ENCODE data around the gene TAGLN.

TAGLN gene

GRCh38 chr11:117221775-117222517, 22.8 kb downstream of the TAGLN start:
- TF ChIP-seq CTBP1 (IDR thresholded peaks at IDR 0.05; ENCODE audit: borderline replicate concordance) (no peak), FOXA1 (IDR thresholded peaks at IDR 0.05) (no peak), NFRKB (IDR thresholded peaks at IDR 0.05) (no peak), FOXK2 (IDR thresholded peaks at IDR 0.05) (no peak), PKNOX1 (IDR thresholded peaks at IDR 0.05) (no peak), ARNT (IDR thresholded peaks at IDR 0.05) (no peak), BHLHE40 (IDR thresholded peaks at IDR 0.05; ENCODE audit: borderline replicate concordance) (no peak), SP1 (IDR thresholded peaks at IDR 0.05) (no peak), HDGF (IDR thresholded peaks at IDR 0.05; ENCODE audit: borderline replicate concordance) (no peak), TARDBP (IDR thresholded peaks at IDR 0.05) (no peak), FOXM1 (IDR thresholded peaks at IDR 0.05; ENCODE audit: borderline replicate concordance) (no peak), ELF4 (IDR thresholded peaks at IDR 0.05) (no peak), LEF1 (IDR thresholded peaks at IDR 0.05; ENCODE audit: borderline replicate concordance) (no peak), ZNF384 (IDR thresholded peaks at IDR 0.05) (no peak), L3MBTL2 (conservative IDR thresholded peaks at IDR 0.05) (no peak), SUZ12 (IDR thresholded peaks at IDR 0.05) (no peak)
- DNase-seq (ENCODE audit: extremely low spot score) = no peak
- POLR2A ChIA-PET = interaction anchor here (1.0 to 1.4 kb wide), 3 partner anchors 10 to 44 kb away, joined by 3 to 7 read pairs (median 4); partner anchors contain the start of genes PCSK7, RNF214 and SIDT2
- CTCF ChIA-PET = interaction anchor here (0.7 to 1.3 kb wide), 3 partner anchors 16 to 341 kb away, joined by 6 to 10 read pairs (median 8); no protein-coding TSS in a partner anchor

GRCh38 chr11:117222991-117223740, 24.0 kb downstream of the TAGLN start:
- TF ChIP-seq HDGF (IDR thresholded peaks at IDR 0.05; ENCODE audit: borderline replicate concordance) (no peak), NFRKB (IDR thresholded peaks at IDR 0.05) (no peak), ELF4 (IDR thresholded peaks at IDR 0.05) (no peak), SP1 (IDR thresholded peaks at IDR 0.05) (no peak), PKNOX1 (IDR thresholded peaks at IDR 0.05) (no peak), ARNT (IDR thresholded peaks at IDR 0.05) (no peak), CTBP1 (IDR thresholded peaks at IDR 0.05; ENCODE audit: borderline replicate concordance) (no peak), SUZ12 (IDR thresholded peaks at IDR 0.05) (no peak), BHLHE40 (IDR thresholded peaks at IDR 0.05; ENCODE audit: borderline replicate concordance) (no peak), ZNF384 (IDR thresholded peaks at IDR 0.05) (no peak), FOXA1 (IDR thresholded peaks at IDR 0.05) (no peak), FOXK2 (IDR thresholded peaks at IDR 0.05) (no peak), TARDBP (IDR thresholded peaks at IDR 0.05) (no peak), LEF1 (IDR thresholded peaks at IDR 0.05; ENCODE audit: borderline replicate concordance) (no peak), L3MBTL2 (conservative IDR thresholded peaks at IDR 0.05) (no peak), FOXM1 (IDR thresholded peaks at IDR 0.05; ENCODE audit: borderline replicate concordance) (no peak)

GRCh38 chr11:117223741-117224689, 24.8 kb downstream of the TAGLN start:
- TF ChIP-seq ARNT (IDR thresholded peaks at IDR 0.05) (no peak), NFRKB (IDR thresholded peaks at IDR 0.05) (no peak), FOXK2 (IDR thresholded peaks at IDR 0.05) (no peak), HDGF (IDR thresholded peaks at IDR 0.05; ENCODE audit: borderline replicate concordance) (no peak), FOXA1 (IDR thresholded peaks at IDR 0.05) (no peak), TARDBP (IDR thresholded peaks at IDR 0.05) (no peak), ELF4 (IDR thresholded peaks at IDR 0.05) (no peak), L3MBTL2 (conservative IDR thresholded peaks at IDR 0.05) (no peak), SP1 (IDR thresholded peaks at IDR 0.05) (no peak), ZNF384 (IDR thresholded peaks at IDR 0.05) (no peak), PKNOX1 (IDR thresholded peaks at IDR 0.05) (no peak), BHLHE40 (IDR thresholded peaks at IDR 0.05; ENCODE audit: borderline replicate concordance) (no peak), CTBP1 (IDR thresholded peaks at IDR 0.05; ENCODE audit: borderline replicate concordance) (no peak), SUZ12 (IDR thresholded peaks at IDR 0.05) (no peak), LEF1 (IDR thresholded peaks at IDR 0.05; ENCODE audit: borderline replicate concordance) (no peak), FOXM1 (IDR thresholded peaks at IDR 0.05; ENCODE audit: borderline replicate concordance) (no peak)
- POLR2A ChIA-PET = interaction anchor here (1.0 kb wide), 1 partner anchor 14 kb away, joined by 3 read pairs; no protein-coding TSS in a partner anchor
- CTCF ChIA-PET = interaction anchor here (0.6 to 1.0 kb wide), 2 partner anchors 11 to 296 kb away, joined by 3 read pairs; no protein-coding TSS in a partner anchor
- no peak for DNase-seq (ENCODE audit: extremely low spot score)

More at GRCh38 chr11:117222991-117223740, 24.0 kb downstream of the TAGLN start:
- POLR2A ChIA-PET = interaction anchor here (1.2 kb wide), 1 partner anchor 45 kb away, joined by 3 read pairs; the partner anchor contains the start of gene SIDT2
- CTCF ChIA-PET = no interaction called here
- no peak for DNase-seq (ENCODE audit: extremely low spot score)

- CTCF ChIA-PET = interaction anchor here (0.6 to 1.4 kb wide), 4 partner anchors 7 to 143 kb away, joined by 3 to 4 read pairs (median 4); no protein-coding TSS in a partner anchor
- TF ChIP-seq ZNF384 (IDR thresholded peaks at IDR 0.05) = no peak
- TF ChIP-seq PKNOX1 (IDR thresholded peaks at IDR 0.05) = no peak
- no peak for TF ChIP-seq CTBP1 (IDR thresholded peaks at IDR 0.05; ENCODE audit: borderline replicate concordance)
- TF ChIP-seq FOXK2 (IDR thresholded peaks at IDR 0.05) = no peak
- TF ChIP-seq FOXA1 (IDR thresholded peaks at IDR 0.05) = no peak
- no peak for TF ChIP-seq LEF1 (IDR thresholded peaks at IDR 0.05; ENCODE audit: borderline replicate concordance)
- TF ChIP-seq HDGF (IDR thresholded peaks at IDR 0.05; ENCODE audit: borderline replicate concordance) = no peak
- no peak for TF ChIP-seq L3MBTL2 (conservative IDR thresholded peaks at IDR 0.05)
- TF ChIP-seq NFRKB (IDR thresholded peaks at IDR 0.05) = no peak
- no peak for TF ChIP-seq FOXM1 (IDR thresholded peaks at IDR 0.05; ENCODE audit: borderline replicate concordance)
- TF ChIP-seq SUZ12 (IDR thresholded peaks at IDR 0.05) = no peak
- TF ChIP-seq ARNT (IDR thresholded peaks at IDR 0.05) = no peak
- TF ChIP-seq SP1 (IDR thresholded peaks at IDR 0.05) = no peak
- no peak for TF ChIP-seq TARDBP (IDR thresholded peaks at IDR 0.05)
- no peak for TF ChIP-seq BHLHE40 (IDR thresholded peaks at IDR 0.05; ENCODE audit: borderline replicate concordance)
- no peak for TF ChIP-seq ELF4 (IDR thresholded peaks at IDR 0.05)
- no peak for DNase-seq (ENCODE audit: extremely low spot score)
- POLR2A ChIA-PET = interaction anchor here (0.9 kb wide), 1 partner anchor 443 kb away, joined by 4 read pairs; no protein-coding TSS in a partner anchor
Observed at GRCh38 chr11:117225553-117226170, 26.5 kb downstream of the TAGLN start.
